Kasumi-1 (cell line): Measurements from ENCODE around the gene MZF1.
"Not testable (repeated sequence)": the region's sequence is repeated elsewhere in the genome, so short reads cannot be mapped to it uniquely, and the experiment has no call there.

Source experiments
- DNase-seq, 2 experiments: peaks; one replicate each; lab custom pipeline; 2025; lab: John Stamatoyannopoulos, UW

Gene MZF1

DNA sequence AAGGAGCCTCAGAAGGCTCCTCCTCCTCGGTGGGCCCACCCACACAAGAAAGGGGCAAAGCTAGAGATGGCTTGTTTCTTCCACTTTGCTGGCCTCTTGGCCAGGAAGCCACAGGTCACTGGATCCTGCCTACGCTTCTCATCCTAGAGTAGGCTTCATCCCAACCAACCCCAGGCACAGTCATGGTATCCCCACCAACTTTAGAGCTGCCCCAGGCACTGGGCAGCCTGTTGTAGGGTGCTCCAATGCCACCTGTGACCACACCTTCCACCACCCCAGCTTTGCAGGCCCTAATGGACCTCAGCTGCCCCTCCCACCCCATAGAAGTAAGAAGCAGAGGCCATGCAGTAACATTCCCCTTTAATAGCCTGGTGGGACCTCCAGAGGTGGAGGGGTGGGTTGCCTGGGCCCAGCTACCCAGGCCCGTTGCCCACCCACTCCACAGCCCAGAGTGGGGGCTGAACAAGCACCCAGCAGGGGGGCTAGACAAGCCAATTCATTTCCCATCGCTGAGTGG, 17.7 kb downstream of the MZF1 start:
- no peak for DNase-seq

DNA sequence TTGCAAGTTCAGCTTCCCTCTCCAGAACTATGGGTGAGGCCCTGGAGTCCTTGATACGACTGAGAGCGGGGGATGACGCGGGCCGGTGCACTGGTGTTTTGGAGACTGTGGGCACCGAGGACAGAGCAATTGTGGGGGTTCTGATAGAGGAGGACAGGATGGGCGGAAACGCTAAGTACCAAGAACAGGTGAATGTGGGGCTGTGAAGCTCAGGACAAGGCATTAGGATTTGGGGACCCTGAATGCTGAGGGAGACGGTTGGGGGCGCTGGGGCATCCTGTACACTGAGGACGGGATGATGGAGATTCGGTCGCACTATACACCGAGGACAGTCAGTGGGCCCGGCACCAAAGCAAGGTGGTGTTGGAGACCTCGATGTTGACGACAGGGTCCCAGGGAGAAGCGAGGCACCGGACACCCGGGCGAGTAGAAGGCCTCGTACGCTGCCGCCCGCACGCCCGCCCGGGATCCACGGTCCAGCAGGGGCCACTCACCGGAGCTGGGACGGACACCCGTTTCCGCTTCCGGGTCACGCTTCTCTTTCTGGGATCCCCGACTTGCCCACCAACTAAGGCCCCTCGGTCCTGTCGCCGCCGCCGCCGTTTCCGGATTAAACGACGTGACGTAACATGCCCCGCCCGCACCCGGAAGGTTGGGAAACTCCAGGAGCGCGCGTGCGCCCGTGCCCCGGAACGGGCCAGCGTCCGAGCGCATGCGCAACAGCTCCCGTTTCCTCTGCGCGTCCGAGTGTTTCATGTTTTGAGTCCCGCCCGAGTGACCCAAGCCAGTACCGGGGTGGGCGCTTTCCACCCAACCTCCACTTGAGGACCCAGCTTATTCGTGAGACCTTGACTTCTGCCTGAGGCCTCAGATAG, 18.4 kb downstream of the MZF1 start, which contains the start of gene CHMP2A:
Gene CHMP2A, minus strand, starts transcription at position 612 of the 875 bp plus-strand sequence. CDS start 893 bp downstream, outside the sequence.
- no peak for DNase-seq

DNA sequence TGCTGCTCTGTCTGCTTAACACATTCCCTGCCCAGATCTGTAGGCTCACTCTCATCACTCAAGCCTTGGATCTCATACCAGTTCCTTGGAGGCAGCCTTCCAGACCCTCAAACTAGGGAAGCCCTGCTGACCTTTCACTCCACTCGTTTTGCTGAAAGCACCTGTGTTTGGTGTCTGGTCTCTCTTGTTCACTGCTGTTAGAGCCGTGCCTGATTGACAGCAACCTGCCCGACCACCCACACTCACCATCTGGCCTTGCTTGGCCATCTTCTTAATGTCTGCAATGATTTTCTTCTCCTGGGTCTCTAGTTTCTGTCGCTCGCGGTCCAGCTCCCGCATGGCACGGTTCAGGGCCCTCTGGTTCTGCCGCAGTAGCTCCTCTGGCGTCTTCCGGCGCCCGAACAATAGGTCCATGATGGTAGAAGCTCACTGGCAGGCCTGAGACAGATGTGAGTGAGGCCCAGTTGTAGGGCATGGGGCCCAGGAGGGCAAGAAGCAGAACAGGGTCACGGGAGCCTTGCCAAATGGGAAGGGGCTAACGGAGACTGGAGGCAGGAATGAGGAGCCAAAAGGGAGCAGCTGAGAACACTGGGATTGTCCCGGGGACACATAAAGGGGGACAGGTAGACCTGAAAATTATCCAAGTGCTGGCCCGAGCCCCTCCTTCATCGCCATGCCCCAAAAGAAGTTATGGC, 19.2 kb downstream of the MZF1 start:
- DNase-seq, result no peak

DNA sequence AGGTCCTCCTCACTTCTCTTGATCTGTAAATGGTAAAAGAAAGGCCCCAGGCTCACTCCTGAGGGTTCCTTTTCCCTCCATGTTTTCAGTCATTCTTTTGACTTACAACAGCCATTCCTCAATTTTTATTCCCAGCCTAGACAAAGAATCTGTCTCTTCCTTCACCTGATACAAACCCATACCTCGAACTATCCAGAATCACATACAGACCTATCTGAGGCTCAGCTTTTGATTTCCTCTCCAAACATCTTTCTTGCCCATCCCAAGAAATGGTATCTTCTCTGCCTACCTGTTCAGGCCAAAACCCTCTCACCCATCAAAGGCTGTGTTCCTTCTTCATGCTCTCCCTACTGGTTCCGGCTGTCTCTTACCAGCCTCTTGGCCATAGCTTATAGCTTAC, 20.5 kb downstream of the MZF1 start:
- no peak for DNase-seq

DNA sequence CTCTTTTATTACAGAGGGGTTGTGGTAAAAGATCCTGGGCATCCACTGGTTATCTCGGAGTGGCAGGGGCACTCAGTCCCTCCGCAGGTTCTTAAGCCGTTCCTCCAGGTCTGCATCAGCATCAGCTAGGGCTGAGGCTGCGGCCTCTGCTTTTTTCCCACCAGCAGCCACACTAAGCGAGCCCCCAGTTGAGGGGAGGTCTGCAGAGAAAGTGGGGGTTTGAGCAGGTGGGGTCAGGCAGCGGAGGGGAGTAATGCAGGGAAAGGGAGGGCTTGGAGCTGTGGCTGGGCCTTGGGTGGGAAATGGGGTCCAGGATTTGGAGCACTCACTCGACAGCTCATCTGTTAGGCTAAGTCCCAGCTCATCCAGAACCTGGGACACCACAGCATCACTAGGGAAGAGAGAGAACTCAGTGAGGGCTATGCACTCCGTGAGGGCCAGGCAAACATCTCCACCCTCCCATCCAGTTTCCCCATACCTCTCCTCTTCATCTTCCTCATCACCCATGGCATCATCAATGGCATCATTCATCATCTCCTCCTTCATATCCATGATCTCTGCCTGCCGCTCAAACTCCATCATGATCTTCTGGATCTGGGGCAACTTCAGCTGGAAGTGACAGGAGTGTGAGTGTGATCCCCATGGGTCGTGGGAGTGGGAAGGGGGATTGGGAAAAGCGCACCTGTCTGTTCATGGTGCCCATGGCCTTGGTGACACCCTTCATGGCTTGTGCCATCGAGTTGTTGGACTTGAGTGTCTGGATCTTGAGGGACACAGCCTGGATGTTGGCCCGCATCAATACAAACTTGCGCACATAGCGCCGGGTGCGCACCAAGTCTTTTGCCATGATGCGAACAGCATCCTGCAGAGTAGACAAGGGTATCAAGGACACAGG, 21.3 kb downstream of the MZF1 start:
- DNase-seq, result no peak

DNA sequence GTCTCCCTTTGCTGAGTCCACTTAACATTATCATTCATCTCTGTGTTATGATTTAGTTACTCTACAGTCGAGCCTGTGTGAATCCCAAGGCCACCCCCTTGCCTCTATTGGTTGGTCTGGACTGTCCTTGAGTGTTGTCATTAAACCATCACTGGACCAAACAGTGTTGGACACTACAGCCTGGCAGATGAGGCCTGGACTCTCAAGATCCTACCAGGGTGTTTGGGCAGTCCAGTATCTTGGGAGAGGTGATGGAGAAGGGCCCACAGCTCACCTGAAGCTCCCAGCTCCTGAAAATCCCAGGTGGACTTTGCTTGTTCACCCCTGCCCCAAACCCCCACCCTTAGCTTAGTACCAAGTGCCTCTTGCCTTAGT, 22.0 kb downstream of the MZF1 start:
- DNase-seq, result no peak

DNA sequence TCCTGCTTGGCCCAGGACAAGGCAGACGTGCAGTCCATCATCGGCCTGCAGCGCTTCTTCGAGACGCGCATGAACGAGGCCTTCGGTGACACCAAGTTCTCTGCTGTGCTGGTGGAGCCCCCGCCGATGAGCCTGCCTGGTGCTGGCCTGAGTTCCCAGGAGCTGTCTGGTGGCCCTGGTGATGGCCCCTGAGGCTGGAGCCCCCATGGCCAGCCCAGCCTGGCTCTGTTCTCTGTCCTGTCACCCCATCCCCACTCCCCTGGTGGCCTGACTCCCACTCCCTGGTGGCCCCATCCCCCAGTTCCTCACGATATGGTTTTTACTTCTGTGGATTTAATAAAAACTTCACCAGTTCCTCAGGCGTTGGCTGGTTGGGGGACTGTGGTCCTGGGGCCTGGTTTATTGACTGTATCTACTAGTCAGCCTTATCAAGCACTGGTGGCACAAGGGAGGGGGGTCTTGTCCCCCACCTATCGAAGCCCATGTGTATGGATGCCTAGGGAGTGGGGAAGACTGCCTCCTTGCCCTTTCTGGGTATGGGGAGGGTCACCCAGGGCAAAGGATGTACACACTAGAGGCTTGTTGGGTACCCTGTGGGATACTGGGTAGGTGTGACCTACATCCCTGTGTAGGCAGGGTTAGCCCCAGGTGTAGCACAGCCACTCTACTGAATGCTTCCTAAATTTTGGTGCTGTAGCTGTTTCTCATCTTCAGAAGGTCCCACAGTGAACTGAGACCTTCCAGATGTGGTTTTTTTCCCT, 22.6 kb downstream of the MZF1 start:
- no peak for DNase-seq

DNA sequence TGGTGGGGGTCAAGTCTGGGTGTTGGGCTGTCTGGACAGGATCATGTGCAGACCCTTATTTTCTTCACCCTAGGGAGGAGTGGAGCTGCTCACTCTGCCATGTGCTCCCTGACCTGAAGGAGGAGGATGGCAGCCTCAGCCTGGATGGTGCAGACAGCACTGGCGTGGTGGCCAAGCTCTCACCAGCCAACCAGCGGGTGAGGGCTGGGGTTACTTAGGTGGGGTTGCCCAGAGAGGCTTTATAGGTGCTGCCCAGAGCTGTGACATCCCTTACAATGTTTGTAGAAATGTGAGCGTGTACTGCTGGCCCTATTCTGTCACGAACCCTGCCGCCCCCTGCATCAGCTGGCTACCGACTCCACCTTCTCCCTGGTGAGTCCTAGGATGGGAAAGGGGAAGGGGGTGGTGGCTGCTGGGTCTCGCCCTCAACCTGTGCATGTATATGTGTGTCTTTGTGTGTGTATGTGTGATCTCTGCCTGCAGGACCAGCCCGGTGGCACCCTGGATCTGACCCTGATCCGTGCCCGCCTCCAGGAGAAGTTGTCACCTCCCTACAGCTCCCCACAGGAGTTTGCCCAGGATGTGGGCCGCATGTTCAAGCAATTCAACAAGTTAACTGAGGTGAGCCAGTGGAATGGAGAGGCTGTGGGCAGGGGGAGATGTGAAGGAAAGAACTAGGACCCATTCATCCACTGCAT, 23.3 kb downstream of the MZF1 start:
- DNase-seq, result no peak

DNA sequence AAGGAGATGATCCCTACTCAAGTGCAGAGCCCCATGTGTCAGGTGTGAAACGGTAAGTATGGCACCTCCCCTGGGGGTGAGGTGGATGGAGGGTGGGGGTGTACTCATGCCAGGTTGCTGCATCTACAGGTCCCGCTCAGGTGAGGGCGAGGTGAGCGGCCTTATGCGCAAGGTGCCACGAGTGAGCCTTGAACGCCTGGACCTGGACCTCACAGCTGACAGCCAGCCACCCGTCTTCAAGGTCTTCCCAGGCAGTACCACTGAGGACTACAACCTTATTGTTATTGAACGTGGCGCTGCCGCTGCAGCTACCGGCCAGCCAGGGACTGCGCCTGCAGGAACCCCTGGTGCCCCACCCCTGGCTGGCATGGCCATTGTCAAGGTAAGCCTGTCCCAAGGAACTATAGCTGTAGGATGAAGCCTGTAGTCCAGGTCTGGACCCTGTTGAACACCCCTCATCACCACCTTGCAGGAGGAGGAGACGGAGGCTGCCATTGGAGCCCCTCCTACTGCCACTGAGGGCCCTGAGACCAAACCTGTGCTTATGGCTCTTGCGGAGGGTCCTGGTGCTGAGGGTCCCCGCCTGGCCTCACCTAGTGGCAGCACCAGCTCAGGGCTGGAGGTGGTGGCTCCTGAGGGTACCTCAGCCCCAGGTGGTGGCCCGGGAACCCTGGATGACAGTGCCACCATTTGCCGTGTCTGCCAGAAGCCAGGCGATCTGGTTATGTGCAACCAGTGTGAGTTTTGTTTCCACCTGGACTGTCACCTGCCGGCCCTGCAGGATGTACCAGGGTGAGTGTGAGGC, 24.1 kb downstream of the MZF1 start:
- no peak for DNase-seq

DNA sequence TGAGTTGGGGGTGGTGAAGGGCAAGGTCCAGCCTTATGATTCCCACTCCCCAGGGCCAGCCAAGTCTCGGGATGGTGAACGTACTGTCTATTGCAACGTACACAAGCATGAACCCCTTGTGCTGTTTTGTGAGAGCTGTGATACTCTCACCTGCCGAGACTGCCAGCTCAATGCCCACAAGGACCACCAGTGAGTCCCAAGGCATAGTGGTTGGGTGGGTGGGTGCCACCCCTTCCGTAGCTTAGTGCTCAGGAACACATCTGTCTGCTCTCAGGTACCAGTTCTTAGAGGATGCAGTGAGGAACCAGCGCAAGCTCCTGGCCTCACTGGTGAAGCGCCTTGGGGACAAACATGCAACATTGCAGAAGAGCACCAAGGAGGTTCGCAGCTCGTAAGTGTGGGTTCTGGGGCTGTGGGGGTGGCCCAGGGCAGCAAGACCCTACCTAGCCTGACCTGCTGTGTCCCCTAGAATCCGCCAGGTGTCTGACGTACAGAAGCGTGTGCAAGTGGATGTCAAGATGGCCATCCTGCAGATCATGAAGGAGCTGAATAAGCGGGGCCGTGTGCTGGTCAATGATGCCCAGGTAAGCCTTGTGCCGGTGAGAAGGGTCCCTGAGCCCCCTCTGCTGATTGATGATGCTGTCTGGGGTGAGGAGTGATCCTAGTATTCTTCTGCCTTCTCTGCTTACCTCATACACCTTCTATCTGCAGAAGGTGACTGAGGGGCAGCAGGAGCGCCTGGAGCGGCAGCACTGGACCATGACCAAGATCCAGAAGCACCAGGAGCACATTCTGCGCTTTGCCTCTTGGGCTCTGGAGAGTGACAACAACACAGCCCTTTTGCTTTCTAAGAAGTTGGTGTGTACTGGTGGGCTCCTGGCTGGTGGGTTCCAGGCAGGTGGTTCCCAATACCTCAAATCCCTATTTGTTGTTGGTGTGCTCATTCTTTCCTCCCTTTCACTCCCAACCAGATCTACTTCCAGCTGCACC, 25.5 kb downstream of the MZF1 start:
- no peak for DNase-seq

DNA sequence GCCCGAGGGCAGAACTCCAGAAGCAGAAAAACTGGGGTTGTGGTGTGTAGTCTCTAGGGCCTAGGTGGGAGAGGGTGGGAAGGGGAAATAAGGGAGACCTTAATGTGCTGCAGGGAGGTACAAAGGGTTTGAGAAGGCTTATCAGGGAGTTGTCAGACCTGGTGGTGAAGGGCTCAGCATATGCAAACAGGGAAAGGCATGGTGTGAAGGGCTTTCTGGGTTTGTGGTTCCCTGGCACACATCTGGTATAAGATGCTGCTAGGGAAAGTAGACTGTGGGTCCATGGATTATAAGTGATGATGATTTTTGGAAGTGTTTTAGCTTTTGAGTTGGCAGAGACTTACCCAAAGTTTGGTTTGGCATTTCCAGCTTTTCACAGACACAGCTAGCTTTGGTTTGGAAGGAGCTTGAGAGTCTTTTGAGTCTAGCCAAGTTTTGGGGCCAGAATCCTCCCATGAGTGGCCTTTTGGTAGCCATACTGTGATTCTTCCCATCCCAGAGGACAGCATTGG, 27.1 kb downstream of the MZF1 start:
- no peak for DNase-seq

DNA sequence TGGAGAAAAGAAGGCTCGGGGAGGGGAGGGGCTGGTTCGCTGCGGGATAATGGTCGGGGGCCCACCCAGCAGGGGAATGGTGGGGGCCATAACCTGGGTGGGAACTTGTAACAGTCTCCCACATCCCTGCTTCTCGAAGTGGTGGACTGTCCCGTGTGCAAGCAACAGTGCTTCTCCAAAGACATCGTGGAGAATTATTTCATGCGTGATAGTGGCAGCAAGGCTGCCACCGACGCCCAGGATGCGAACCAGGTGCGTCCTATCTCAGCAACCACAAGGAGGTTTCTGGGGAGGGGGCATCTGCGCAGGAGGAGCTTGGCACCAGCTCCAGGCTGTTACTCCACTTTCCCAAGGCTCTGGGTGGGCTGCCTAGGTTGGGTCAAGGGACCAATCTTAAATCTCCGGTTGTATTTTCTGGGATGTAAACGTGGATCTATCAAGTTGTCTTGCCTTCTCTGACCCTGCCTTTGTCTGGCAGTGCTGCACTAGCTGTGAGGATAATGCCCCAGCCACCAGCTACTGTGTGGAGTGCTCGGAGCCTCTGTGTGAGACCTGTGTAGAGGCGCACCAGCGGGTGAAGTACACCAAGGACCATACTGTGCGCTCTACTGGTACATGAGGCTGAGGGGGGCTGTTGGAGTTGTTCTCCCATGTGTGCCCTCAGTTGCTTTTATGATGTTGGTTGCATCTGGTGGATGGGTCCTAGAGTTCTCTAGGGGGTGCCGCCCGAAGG, 27.7 kb downstream of the MZF1 start:
- DNase-seq, result no peak

DNA sequence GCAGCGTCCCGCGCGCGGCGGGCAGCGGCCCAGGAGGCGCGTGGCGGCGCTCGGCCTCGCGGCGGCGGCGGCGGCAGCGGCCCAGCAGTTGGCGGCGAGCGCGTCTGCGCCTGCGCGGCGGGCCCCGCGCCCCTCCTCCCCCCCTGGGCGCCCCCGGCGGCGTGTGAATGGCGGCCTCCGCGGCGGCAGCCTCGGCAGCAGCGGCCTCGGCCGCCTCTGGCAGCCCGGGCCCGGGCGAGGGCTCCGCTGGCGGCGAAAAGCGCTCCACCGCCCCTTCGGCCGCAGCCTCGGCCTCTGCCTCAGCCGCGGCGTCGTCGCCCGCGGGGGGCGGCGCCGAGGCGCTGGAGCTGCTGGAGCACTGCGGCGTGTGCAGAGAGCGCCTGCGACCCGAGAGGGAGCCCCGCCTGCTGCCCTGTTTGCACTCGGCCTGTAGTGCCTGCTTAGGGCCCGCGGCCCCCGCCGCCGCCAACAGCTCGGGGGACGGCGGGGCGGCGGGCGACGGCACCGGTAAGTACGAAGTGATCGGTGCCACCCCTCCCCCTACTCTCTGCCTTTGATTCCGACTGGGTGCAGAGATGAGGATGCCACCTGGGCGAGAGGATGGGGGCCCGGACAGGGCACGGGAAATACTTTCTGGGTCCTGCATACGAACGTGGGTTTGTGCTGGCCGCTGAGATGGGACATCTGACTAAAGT, 28.4 kb downstream of the MZF1 start:
- no peak for DNase-seq

DNA sequence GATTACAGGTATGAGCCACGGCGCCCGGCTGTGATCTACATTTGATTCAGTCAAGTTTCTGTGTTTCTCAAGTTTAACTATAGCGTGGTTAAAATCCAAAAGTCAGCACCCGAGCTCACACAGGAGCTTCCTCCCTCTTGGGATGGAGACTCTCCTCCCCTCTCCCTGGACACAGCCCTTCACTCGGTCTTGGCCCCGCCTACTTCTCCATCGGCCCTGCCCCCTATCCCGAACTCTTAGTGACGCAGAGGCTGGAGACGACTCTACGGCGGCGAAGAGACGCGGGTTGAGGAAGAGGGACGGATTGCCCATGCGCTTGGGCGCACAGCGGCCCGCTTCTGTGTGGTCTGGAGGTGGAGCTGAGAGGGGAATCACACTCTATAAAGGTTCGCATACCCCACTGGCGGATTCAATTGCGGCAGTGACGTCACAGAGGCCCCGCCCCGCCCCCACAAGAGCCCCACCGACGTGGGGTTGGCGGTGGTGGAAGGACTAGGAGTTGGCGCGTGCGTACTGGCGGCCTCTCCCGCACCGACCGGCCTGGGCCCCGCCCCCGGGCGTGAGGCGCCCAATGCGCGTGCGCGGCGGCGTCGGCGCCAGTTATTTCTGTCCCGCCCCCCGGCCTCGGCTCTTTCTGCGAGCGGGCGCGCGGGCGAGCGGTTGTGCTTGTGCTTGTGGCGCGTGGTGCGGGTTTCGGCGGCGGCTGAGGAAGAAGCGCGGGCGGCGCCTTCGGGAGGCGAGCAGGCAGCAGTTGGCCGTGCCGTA, 29.1 kb downstream of the MZF1 start, which contains the start of gene TRIM28:
Gene TRIM28, plus strand, starts transcription at position 239 of the 765 bp plus-strand sequence. CDS start 694 bp downstream, outside the sequence.
- DNase-seq, result no peak

DNA sequence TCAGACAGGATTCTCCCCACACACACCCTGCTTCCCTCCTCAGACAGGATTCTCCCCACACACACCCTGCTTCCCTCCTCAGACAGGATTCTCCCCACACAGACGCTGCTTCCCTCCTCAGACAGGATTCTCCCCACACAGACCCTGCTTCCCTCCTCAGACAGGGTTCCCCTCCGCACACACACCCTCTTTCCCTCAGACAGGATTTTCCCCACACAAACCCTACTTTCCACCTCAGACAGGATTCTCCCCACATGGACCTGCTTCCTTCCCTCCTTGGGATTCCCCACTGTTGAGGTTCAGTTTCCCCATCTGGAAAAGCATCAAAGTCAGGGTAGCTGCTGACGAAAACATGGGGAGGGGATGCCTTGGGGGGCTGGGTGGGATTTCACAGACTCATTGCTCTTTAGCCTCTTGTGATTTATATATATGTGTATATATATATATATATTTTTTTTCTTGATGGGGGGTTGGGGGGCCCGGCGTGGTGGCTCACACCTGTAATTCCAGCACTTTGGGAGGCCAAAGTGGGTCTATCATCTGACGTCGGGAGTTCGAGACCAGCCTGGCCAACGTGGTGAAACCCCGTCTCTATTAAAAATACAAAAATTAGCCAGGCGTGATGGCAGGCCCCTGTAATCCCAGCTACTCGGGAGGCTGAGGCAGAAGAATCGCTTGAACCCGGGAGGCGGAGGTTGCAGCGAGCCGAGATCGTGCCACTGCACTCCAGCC, 30.3 kb downstream of the MZF1 start:
- not testable (repeated sequence) for DNase-seq
